NCI-H345 treated with DMSO at 0.1 percent for 48 hours (cell line): ENCODE data around the gene SHROOM3.

ENCODE experiments used
- DNase-seq: peaks from one replicate; lab custom pipeline; 2025; ENCODE audit not compliant: unreplicated experiment; lab: John Stamatoyannopoulos, UW

SHROOM3 gene

GRCh38 chr4:76689145-76689817 is 254.3 kb downstream of the SHROOM3 start:
- DNase-seq: peak; percentile 17

- DNase-seq: no peak
Measured at GRCh38 chr4:76690011-76690905, 255.2 kb downstream of the SHROOM3 start.

GRCh38 chr4:76690906-76691275 is 255.9 kb downstream of the SHROOM3 start:
- peak; percentile 25 for DNase-seq

- no peak for DNase-seq
Measured at GRCh38 chr4:76691807-76692582, 257.0 kb downstream of the SHROOM3 start.

GRCh38 chr4:76692761-76693160 is 257.7 kb downstream of the SHROOM3 start:
- DNase-seq: no peak

- no peak for DNase-seq
Measured at GRCh38 chr4:76694056-76694455, 259.0 kb downstream of the SHROOM3 start.

- peak; percentile 29 for DNase-seq
Measured at GRCh38 chr4:76696109-76696508, 261.1 kb downstream of the SHROOM3 start.

GRCh38 chr4:76697129-76697803 is 262.2 kb downstream of the SHROOM3 start:
- no peak for DNase-seq

- no peak for DNase-seq
Measured at GRCh38 chr4:76698141-76698540, 263.1 kb downstream of the SHROOM3 start.

GRCh38 chr4:76699751-76700310 is 264.8 kb downstream of the SHROOM3 start:
- DNase-seq: no peak

- DNase-seq: no peak
Measured at GRCh38 chr4:76702440-76703122, 267.6 kb downstream of the SHROOM3 start.

- no peak for DNase-seq
Measured at GRCh38 chr4:76703123-76703490, 268.1 kb downstream of the SHROOM3 start.

GRCh38 chr4:76703676-76704075 is 268.6 kb downstream of the SHROOM3 start:
- no peak for DNase-seq

GRCh38 chr4:76704133-76704881 is 269.3 kb downstream of the SHROOM3 start:
- no peak for DNase-seq

- no peak for DNase-seq
Measured at GRCh38 chr4:76705472-76705871, 270.4 kb downstream of the SHROOM3 start.

- DNase-seq: no peak
Measured at GRCh38 chr4:76706581-76706980, 271.6 kb downstream of the SHROOM3 start.

GRCh38 chr4:76708971-76709771 is 274.1 kb downstream of the SHROOM3 start:
- no peak for DNase-seq

GRCh38 chr4:76709772-76710090 is 274.7 kb downstream of the SHROOM3 start:
- DNase-seq: no peak

- DNase-seq: no peak
Measured at GRCh38 chr4:76712564-76712963, 277.5 kb downstream of the SHROOM3 start.
